ENCODE measurements around the gene PIGU. TPM values are rescaled to one million over a fixed set of nuclear protein-coding genes. Genes with fewer than 3 reads are reported as not detected.

The PIGU gene
- total RNA-seq, 1 experiment from 2014 or later, result 32.8 TPM

DNA sequence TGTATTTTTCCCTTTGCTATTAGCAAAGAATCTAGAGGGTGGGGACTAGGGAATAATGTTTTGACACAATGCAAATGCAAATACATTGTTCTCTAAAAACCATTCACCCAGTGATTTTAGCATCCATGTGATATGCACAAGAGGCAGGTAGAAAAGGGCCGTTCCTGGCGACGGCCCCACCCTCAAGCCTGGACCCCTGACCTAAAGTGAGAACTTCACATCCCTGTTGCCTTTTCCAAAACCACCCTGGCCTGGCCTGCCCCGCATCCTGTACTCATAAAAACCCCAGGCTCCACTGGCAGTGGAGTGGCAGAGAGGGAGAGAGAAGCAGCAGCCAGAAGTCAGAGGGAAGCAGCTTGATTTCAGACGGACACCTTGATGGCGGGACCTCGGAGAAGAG is 69.8 kb downstream of the PIGU start:
- Mint-ChIP-seq H3K4me1 (peaks cover 4 to 5% of the 10 kb centered on the region in 2 experiments), H3K36me3 (ENCODE audit: insufficient read depth in 1 of 3, low read depth in 3 of 3) (peaks cover 2 to 9% (median 6%) of the 10 kb centered on the region in 3 experiments; a peak in 5 of 7 replicates), H3K4me3 (no peak overlapping the region), H3K9me3 (no peaks in the 10 kb centered on the region), H3K27me3 (ENCODE audit: low read depth) (no peaks in the 10 kb centered on the region; the same call in 1 of the 2 replicates), H3K27ac (peak overlapping the region in 2 of 3 experiments; percentile 19 to 82; a peak in 3 of 7 replicates)
- no peak overlapping the region for H3K27ac ChIP-seq (ENCODE audit: insufficient read length, low read depth, low read length)
- no peak overlapping the region for H2BK15ac ChIP-seq (ENCODE audit: low read depth, low read length)
- H3K79me1 ChIP-seq (ENCODE audit: insufficient read depth, low read depth, low read length, poor library complexity, severe bottlenecking), result no peaks in the 10 kb centered on the region
- no peaks in the 10 kb centered on the region for H3K4me1 ChIP-seq (ENCODE audit: insufficient read depth, low read length)
- no peak overlapping the region for H3K18ac ChIP-seq (ENCODE audit: insufficient read length, low read depth, low read length)
- H3K4ac ChIP-seq (ENCODE audit: low read depth, low read length), result no peak overlapping the region
- no peaks in the 10 kb centered on the region for H4K20me1 ChIP-seq (ENCODE audit: control insufficient read depth, insufficient read depth, insufficient read length)
- DNase-seq, result no peak
- no peak overlapping the region for H3K9ac ChIP-seq (ENCODE audit: extremely low read depth, insufficient read length, low read length)
- no peak overlapping the region for H3T11ph ChIP-seq (ENCODE audit: low read length)
- no peak overlapping the region for H2AFZ ChIP-seq (ENCODE audit: low read length)
- H2BK5ac ChIP-seq (ENCODE audit: insufficient read length, low read length), result no peak overlapping the region
- no peaks in the 10 kb centered on the region for H3K27me3 ChIP-seq (ENCODE audit: insufficient read depth, low read length)
- no CpG with 5 or more reads among the region's 7 CpGs for WGBS (ENCODE audit: extremely low coverage, insufficient read length, low lambda C conversion rate)
- no peak overlapping the region for H4K8ac ChIP-seq (replicated peaks; ENCODE audit: insufficient read length, low read depth, low read length)
- H4K5ac ChIP-seq (ENCODE audit: insufficient read length, low read depth, low read length), result no peak overlapping the region
- TF ChIP-seq CTCF (conservative IDR thresholded peaks at IDR 0.05), result no peak
- no peaks in the 10 kb centered on the region for H3K79me2 ChIP-seq (ENCODE audit: insufficient read depth, low read length)
- H3K56ac ChIP-seq (ENCODE audit: insufficient read length, low read depth, low read length), result no peak overlapping the region
- H2BK20ac ChIP-seq (ENCODE audit: low read depth, low read length, poor library complexity, severe bottlenecking), result no peak overlapping the region
- H3K4me2 ChIP-seq (ENCODE audit: insufficient read depth, insufficient read length, low read length), result no peak overlapping the region
- H3K23me2 ChIP-seq (ENCODE audit: insufficient read length, low read depth, low read length, poor library complexity, severe bottlenecking), result no peaks in the 10 kb centered on the region
- H2BK12ac ChIP-seq (ENCODE audit: insufficient read length, low read depth, low read length), result no peak overlapping the region
- no peak overlapping the region for H2AK5ac ChIP-seq (ENCODE audit: insufficient read length, low read length)
- no peak overlapping the region for H3K14ac ChIP-seq (ENCODE audit: insufficient read depth, low read length)
- H2BK120ac ChIP-seq (ENCODE audit: low read depth, low read length, poor library complexity, severe bottlenecking), result no peak overlapping the region
- H4K91ac ChIP-seq (ENCODE audit: insufficient read length, low read depth, low read length), result no peak overlapping the region
- H3K9me3 ChIP-seq (ENCODE audit: control insufficient read depth, low read depth, low read length), result no peaks in the 10 kb centered on the region
- no peak overlapping the region for H3K23ac ChIP-seq (ENCODE audit: insufficient read length, low read depth, low read length)
